Muscle layer of duodenum (tissue), 2 donors: ENCODE results near the gene SLC25A51.

Source experiments
- H3K27ac ChIP-seq: one replicate; pipeline ENCODE4 v1.7.0; 2013; ENCODE audit warnings: mild to moderate bottlenecking, low read length
- H3K27me3 ChIP-seq: one replicate; pipeline ENCODE4 v1.7.0; 2013; ENCODE audit warnings: low read depth, mild to moderate bottlenecking, control low read depth, low read length
- H3K36me3 ChIP-seq, 2 donors: one replicate each; pipeline ENCODE4 v1.7.0; 2013; ENCODE audit warnings: low read length in 2 of 2, control low read depth in 1 of 2, mild to moderate bottlenecking in 1 of 2; ENCODE audit not compliant: insufficient read depth in 2 of 2, control insufficient read depth in 1 of 2
- H3K4me1 ChIP-seq, 2 donors: one replicate each; pipeline ENCODE4 v1.7.0; 2013; ENCODE audit warnings: low read length in 2 of 2, mild to moderate bottlenecking in 2 of 2, control low read depth in 1 of 2, moderate library complexity in 1 of 2; ENCODE audit not compliant: insufficient read depth in 2 of 2, control insufficient read depth in 1 of 2
- H3K4me3 ChIP-seq, 2 donors: one replicate each; pipeline ENCODE4 v1.7.0; 2013; ENCODE audit warnings: low read length in 2 of 2, low read depth in 1 of 2, mild to moderate bottlenecking in 1 of 2
- H3K9me3 ChIP-seq, 2 donors: one replicate each; pipeline ENCODE4 v1.7.0; 2013; ENCODE audit warnings: low read length in 2 of 2, control low read depth in 1 of 2, mild to moderate bottlenecking in 1 of 2; ENCODE audit not compliant: control insufficient read depth in 1 of 2
- donor health status: healthy.

The SLC25A51 gene

GRCh38 chr9:37923796-37924427 lies 20.0 kb upstream of the SLC25A51 start:
- H3K9me3 ChIP-seq = no peaks in the 10 kb centered on the region
- no peak overlapping the region for H3K4me3 ChIP-seq
- no peak overlapping the region for H3K27ac ChIP-seq
- H3K36me3 ChIP-seq = peaks cover 0 to 5% of the 10 kb centered on the region in 2 donors
- H3K4me1 ChIP-seq = no peaks in the 10 kb centered on the region
- H3K27me3 ChIP-seq = no peaks in the 10 kb centered on the region

GRCh38 chr9:37923118-37923795 lies 19.3 kb upstream of the SLC25A51 start:
- Histone ChIP-seq H3K36me3 (peaks cover 5% of the 10 kb centered on the region in 2 donors), H3K4me1 (no peaks in the 10 kb centered on the region), H3K4me3 (no peak overlapping the region), H3K27me3 (no peaks in the 10 kb centered on the region), H3K9me3 (no peaks in the 10 kb centered on the region), H3K27ac (no peak overlapping the region)

DNA sequence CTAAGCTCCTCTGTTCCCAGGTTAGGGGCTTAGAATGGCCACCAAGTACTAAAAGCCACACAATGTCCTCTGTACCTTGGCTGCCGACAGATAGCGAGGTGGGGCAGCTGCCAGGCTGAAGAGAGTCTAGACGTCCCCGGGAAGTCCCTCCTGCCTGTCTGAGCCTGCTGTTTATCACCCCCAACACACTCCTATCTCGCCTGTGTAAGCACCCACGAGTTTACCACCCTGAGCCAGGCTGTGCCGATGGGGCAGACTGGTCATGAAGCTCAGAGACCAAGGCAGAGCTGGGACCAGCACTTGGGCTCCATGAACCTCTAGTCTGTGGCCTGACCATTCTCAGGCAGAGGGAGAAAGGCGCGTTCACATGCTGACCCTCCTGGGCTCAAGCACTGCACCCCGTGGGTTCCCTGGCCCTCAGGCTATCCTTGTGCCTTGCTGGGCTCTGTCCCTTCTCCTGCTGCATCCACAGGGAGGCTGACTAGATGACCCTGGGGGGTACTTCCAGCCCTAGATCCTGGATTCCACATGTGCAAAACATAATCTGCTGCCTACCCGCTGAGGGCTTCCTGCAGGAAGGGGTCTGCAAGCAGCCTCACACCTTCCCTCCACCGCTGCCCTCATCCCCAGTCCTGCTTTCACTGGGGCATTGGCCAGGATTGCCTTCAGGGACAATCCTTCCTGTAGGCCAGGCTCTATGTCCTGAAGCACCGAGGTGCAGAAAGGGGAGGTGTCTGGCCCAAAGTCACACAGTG lies 18.6 kb upstream of the SLC25A51 start:
- H3K9me3 ChIP-seq = no peaks in the 10 kb centered on the region
- H3K27me3 ChIP-seq = no peaks in the 10 kb centered on the region
- no peak overlapping the region for H3K27ac ChIP-seq
- H3K4me3 ChIP-seq = no peak overlapping the region
- H3K36me3 ChIP-seq = peaks cover 5 to 10% of the 10 kb centered on the region in 2 donors
- no peaks in the 10 kb centered on the region for H3K4me1 ChIP-seq

DNA sequence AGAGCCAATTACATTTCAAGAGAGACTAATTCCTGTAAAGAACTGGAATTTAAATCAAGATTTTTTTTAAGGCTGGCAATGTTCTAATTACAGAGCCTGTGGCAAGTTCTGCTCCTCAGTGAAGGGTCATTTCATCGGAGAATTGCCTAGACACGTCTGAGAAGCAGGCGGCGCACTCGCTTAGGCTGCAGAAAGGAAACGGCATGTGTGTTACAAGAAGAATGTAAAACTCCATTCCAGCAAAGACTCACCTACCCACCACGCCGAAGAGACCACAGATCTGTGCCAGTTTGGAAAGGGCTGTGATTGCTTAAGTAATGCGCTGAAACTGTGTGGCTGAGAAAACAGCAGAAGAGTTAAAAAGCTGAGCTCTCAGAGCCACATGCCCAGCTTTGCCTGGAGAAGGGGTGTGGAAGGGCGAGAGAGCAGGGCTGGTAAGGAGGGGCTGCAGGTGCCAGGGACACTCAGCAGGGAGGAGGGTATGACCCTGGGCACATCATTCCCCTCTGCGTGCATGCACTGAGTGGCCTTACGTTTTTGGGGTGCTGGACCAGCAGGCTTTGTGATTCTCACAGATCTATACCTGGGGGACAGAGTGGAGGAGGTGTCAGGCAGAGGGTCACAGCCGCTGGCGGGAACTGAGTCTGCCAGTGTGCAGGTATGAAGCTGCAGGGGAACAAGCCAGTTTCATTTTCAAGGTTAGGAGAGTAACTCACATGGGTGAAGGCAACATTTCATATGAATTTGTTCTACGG lies 17.8 kb upstream of the SLC25A51 start:
- no peak overlapping the region for H3K4me3 ChIP-seq
- H3K27ac ChIP-seq = no peak overlapping the region
- peaks cover 5 to 10% of the 10 kb centered on the region in 2 donors for H3K36me3 ChIP-seq
- no peaks in the 10 kb centered on the region for H3K27me3 ChIP-seq
- no peaks in the 10 kb centered on the region for H3K4me1 ChIP-seq
- H3K9me3 ChIP-seq = no peaks in the 10 kb centered on the region

- Histone ChIP-seq H3K27ac (no peak overlapping the region), H3K4me3 (no peak overlapping the region), H3K36me3 (peaks cover 5 to 10% of the 10 kb centered on the region in 2 donors), H3K9me3 (no peaks in the 10 kb centered on the region), H3K4me1 (no peaks in the 10 kb centered on the region), H3K27me3 (no peaks in the 10 kb centered on the region)
These were observed 17.2 kb upstream of the SLC25A51 start for GRCh38 chr9:37921168-37921510.

DNA sequence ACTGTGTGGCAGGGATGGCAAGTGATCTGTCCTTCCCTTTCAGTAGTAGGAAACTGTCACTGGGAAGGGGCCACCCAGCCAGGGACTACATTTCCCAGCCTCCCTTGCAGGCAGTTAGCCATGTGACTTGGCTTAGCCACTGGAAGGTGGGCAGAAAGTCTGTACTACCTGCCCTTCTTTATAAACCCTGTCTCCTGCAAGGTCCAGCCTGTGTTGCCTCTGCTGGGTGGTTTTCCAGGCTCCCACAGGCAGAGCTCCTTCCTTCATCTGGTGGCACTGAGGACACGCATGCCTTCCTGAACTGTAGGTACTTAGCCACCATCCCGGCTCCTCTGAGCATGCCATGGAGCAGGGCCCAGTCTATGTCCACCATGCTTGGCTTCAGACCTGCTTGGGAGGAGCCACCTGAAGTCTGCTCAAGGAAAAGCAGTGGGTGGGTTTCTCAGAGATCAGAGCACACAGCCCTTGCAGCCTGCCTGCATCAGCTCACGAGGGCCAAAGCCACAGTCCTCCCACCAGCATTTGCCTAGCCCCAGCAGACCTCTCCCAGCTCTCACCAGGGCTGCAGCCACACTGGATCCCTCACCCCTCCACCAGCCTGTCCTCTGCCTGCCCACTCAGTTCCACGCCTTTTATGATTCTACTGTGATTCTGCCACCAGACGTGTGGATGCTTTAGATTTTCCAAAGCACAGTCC lies 16.7 kb upstream of the SLC25A51 start:
- H3K27me3 ChIP-seq = no peaks in the 10 kb centered on the region
- no peak overlapping the region for H3K27ac ChIP-seq
- H3K4me1 ChIP-seq = no peaks in the 10 kb centered on the region
- peaks cover 5 to 10% of the 10 kb centered on the region in 2 donors for H3K36me3 ChIP-seq
- no peak overlapping the region for H3K4me3 ChIP-seq
- H3K9me3 ChIP-seq = no peaks in the 10 kb centered on the region

- no peak overlapping the region for H3K4me3 ChIP-seq
- peaks cover 5 to 10% of the 10 kb centered on the region in 2 donors for H3K36me3 ChIP-seq
- H3K9me3 ChIP-seq = no peaks in the 10 kb centered on the region
- no peak overlapping the region for H3K27ac ChIP-seq
- no peaks in the 10 kb centered on the region for H3K27me3 ChIP-seq
- H3K4me1 ChIP-seq = no peaks in the 10 kb centered on the region
These were observed 16.0 kb upstream of the SLC25A51 start for GRCh38 chr9:37919956-37920335.

DNA sequence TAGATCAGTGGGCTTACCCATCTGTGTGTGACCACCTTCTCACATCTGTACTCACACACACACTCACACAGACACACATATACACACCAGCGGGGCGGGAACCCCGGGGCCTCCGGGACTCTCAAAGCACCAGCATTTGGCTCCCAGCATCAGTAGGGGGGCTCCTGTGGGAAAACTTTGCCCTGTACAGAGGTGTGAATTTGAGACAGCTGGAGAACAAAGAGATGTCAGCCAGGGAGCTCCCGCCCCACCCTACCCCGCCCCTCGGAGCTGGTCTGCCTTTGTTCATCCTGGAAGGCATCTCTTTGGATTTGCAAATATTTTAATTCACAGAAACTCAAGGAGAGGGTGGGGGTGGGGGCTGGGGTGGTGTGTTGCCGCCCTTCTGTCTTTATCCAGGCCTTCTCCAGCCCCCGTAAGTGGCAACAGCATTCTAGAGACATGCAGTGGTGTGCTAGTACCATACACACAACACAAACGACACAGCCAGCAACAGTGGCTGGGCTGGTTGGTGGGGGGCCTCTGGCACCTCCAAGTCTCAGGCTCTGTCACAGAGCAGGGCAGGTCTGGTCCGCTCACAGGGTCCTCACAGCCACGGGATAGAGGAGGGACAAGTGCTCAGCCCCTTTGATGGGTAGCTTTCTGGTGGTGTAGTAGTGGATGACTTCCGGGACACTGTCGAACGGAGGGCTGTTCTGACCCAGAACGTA lies 15.5 kb upstream of the SLC25A51 start:
- H3K4me3 ChIP-seq = no peak overlapping the region
- H3K27me3 ChIP-seq = no peaks in the 10 kb centered on the region
- H3K9me3 ChIP-seq = no peaks in the 10 kb centered on the region
- peaks cover 5 to 10% of the 10 kb centered on the region in 2 donors for H3K36me3 ChIP-seq
- H3K27ac ChIP-seq = no peak overlapping the region
- H3K4me1 ChIP-seq = no peaks in the 10 kb centered on the region

- H3K27ac ChIP-seq = no peak overlapping the region
- no peaks in the 10 kb centered on the region for H3K9me3 ChIP-seq
- H3K4me3 ChIP-seq = no peak overlapping the region
- H3K27me3 ChIP-seq = no peaks in the 10 kb centered on the region
- H3K4me1 ChIP-seq = no peaks in the 10 kb centered on the region
- H3K36me3 ChIP-seq = peaks cover 5 to 10% of the 10 kb centered on the region in 2 donors
These were observed 14.8 kb upstream of the SLC25A51 start for GRCh38 chr9:37918665-37919170.
